GM10266 (cell line): ENCODE results near the gene FAM174B.

Experiments used
- DNase-seq: peaks from one replicate; pipeline ENCODE4 v3.0.0; 2012; ENCODE audit errors: extremely low spot score
- TF ChIP-seq, protein P1 (sequence below): IDR thresholded peaks from 2 replicates; pipeline ENCODE4 v1.5.1; 2012; ENCODE audit warnings: mild to moderate bottlenecking, low read depth; ENCODE audit not compliant: control insufficient read depth, insufficient read depth; ENCODE audit errors: missing control alignments

Gene FAM174B

GRCh38 chr15:92643849-92644815 is 11.4 kb downstream of the FAM174B start:
- TF ChIP-seq, protein P1, sequence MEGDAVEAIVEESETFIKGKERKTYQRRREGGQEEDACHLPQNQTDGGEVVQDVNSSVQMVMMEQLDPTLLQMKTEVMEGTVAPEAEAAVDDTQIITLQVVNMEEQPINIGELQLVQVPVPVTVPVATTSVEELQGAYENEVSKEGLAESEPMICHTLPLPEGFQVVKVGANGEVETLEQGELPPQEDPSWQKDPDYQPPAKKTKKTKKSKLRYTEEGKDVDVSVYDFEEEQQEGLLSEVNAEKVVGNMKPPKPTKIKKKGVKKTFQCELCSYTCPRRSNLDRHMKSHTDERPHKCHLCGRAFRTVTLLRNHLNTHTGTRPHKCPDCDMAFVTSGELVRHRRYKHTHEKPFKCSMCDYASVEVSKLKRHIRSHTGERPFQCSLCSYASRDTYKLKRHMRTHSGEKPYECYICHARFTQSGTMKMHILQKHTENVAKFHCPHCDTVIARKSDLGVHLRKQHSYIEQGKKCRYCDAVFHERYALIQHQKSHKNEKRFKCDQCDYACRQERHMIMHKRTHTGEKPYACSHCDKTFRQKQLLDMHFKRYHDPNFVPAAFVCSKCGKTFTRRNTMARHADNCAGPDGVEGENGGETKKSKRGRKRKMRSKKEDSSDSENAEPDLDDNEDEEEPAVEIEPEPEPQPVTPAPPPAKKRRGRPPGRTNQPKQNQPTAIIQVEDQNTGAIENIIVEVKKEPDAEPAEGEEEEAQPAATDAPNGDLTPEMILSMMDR = no peak
- no peak for DNase-seq

DNA sequence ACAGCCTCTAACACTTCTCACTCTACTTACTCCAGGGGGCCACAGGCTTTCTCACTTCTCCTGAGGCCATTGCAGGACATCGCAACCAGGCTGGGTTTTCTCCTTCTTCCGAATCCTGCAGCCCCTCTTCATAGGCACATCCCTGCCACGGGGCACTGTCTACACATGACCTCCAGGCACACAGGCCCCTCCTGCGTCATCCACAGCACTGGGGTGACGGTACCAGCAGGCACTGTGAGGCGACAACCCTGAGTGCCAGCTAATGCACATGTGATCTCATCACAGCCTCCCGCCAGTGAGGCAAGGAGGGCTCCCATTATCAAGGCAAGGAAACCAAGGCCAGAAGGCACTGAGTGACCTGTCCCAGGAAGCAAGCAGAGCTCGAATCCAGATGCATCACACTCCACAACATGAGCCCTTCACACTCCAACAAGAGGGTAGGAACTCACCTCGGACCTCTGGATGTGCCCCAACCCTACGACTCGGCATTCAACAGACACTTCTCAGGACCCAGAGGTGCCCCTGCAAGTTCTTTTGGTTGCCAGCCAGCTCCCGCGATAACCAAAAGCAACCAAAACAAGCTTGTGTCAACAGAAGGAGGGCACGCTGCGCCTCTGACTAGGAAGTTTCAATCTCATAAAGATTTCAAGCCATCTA is 16.7 kb downstream of the FAM174B start:
- DNase-seq = no peak
- TF ChIP-seq, protein P1 = no peak

DNA sequence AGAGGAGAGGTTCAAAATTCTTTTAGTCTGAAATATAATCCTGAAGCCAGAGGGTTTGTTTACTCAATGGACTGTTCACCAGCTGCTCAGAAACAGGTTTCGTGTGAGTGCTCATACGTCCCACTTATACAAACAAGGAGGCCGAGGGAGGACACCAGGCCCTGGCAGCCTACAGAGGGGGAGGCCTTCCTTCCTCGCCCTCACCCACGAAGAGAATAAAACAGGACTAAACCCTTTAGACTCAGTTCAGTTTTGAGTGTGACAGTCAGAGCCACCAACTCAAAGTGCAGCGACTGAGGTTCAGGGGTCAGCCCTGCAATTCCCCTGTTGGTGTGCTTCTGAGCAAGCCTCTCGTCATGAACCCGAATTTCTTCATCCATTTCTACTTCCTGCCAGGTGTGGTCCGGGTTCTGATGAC is 17.3 kb downstream of the FAM174B start:
- DNase-seq = no peak
- TF ChIP-seq, protein P1 = no peak

DNA sequence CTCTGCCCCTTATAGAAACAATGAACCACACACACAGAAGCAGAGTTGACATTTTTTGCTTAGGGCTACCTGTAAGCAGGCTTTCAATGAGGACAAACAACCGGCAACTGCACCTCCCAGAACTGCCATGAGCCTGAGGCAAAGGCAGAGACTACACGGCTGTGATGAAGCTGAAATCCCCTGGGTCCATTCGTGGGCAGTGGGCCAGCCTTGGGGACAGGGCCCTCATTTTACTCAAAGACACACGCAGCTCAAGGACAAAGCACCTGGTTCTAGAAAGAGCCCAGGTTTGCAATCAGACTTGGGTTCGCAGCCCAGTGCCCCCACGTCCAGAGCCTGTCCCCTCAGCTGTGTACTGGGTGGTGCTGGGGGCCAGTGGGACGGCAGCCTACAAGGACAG is 17.9 kb downstream of the FAM174B start:
- TF ChIP-seq, protein P1 = no peak
- no peak for DNase-seq

DNA sequence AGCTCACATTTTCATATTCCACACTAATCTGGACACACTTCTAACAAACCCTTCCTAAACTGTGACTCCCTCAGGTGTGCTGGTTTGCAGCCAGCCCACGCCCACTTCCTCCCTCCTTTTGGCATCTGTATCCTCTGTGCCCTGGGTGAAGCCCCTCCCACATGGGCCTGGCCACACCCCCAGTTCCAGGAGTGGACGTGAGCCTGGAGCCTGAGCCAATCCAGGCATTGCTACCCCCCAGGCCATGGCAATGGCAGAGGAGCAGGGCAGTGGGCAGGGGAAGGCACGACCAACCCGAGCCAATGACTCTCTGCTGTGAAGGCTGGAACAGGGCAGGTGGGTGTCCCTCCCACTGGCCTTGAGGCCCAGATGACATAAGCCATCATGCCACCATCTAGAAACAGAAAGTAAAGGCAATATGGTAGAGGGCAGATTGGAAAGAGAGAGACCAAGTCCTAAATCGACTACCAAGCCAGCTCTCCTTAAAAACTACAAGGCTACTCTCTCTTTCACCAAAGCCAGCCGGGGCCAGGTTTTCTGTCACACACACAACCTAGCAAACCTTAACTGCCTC is 18.6 kb downstream of the FAM174B start:
- no peak for DNase-seq
- TF ChIP-seq, protein P1 = no peak

- no peak for DNase-seq
- TF ChIP-seq, protein P1 = no peak
Observed at GRCh38 chr15:92636401-92636907, 19.1 kb downstream of the FAM174B start.
